Endothelial cell of umbilical vein (primary cell): ENCODE measurements around the gene MAPRE2. TPM values are rescaled to one million over a fixed set of nuclear protein-coding genes. Genes with fewer than 3 reads are reported as not detected.
"Not testable (repeated sequence)": the region's sequence is repeated elsewhere in the genome, so short reads cannot be mapped to it uniquely, and the experiment has no call there.

Source experiments
- BruUV-seq: library from RNA; stranded (reverse); fragments of 400-500 nt; replicated peaks from 2 replicates; lab custom pipeline; 2021; lab: Mats Ljungman, UMichigan
- CTCF ChIA-PET: fragments of 300-600, 350-600 bp; sonication (Branson Sonifier 250); formaldehyde crosslinking; loops from one replicate; lab custom pipeline; 2021; ENCODE audit warnings: antibody characterized with exemption, inconsistent platforms; lab: Charles Lee
- POLR2A ChIA-PET: fragments of 300-600, 350-600 bp; sonication (Branson Sonifier 250); formaldehyde crosslinking; loops from one replicate; lab custom pipeline; 2021; ENCODE audit warnings: antibody characterized with exemption, inconsistent platforms; lab: Charles Lee
- DNase-seq: peaks from one replicate; pipeline ENCODE4 v3.0.0-alpha.2; 2011; ENCODE audit warnings: low read depth, low spot score
- FAIRE-seq: peaks from 2 replicates; lab custom pipeline; 2011; peaks lifted over from hg19 to GRCh38; lab: Jason Lieb, UNC
- H2AFZ ChIP-seq: 2 replicates; pipeline ENCODE4 v1.6.0; 2012; ENCODE audit warnings: low read depth, low read length, control low read depth, inconsistent platforms
- H3K27ac ChIP-seq: 2 replicates; pipeline ENCODE4 v1.5.1; 2011; ENCODE audit warnings: low read depth, mild to moderate bottlenecking, control low read depth, low read length, moderate library complexity; ENCODE audit not compliant: insufficient read depth
- H3K27me3 ChIP-seq, 2 experiments: 2 replicates each; pipeline versions ENCODE4 v1.6.0 to v1.6.1; 2011; ENCODE audit warnings: low read length in 2 of 2, mixed read lengths in 1 of 2; ENCODE audit not compliant: control insufficient read depth in 2 of 2, insufficient read depth in 2 of 2
- H3K36me3 ChIP-seq, 2 experiments: 2 replicates in 1 of 2; 3 replicates in 1 of 2; pipeline ENCODE4 v1.5.1; 2011; ENCODE audit warnings: low read length in 2 of 2, mild to moderate bottlenecking in 1 of 2, moderate library complexity in 1 of 2; ENCODE audit not compliant: control insufficient read depth in 2 of 2, insufficient read depth in 2 of 2; ENCODE audit errors: extremely low read depth in 1 of 2
- H3K4me1 ChIP-seq: 3 replicates; pipeline ENCODE4 v1.5.1; 2011; ENCODE audit warnings: mild to moderate bottlenecking, low read length; ENCODE audit not compliant: control insufficient read depth, insufficient read depth; ENCODE audit errors: extremely low read depth
- H3K4me2 ChIP-seq: 2 replicates; pipeline ENCODE4 v1.6.1; 2011; ENCODE audit warnings: low read length, control low read depth, mixed read lengths; ENCODE audit not compliant: insufficient read depth
- H3K4me3 ChIP-seq, 3 experiments: fragments of 200-600 bp in 1 of 3; sonication (generic), shearing (Covaris generic) in 1 of 3; replicated peaks in 1 of 3; 2 replicates each; pipeline ENCODE4 v1.5.1; 2011 to 2016; ENCODE audit warnings: control low read depth in 3 of 3, low read length in 3 of 3, mild to moderate bottlenecking in 2 of 3, inconsistent platforms in 1 of 3, low read depth in 1 of 3, moderate library complexity in 1 of 3; ENCODE audit not compliant: insufficient read depth in 1 of 3
- H3K79me2 ChIP-seq: 2 replicates; pipeline ENCODE4 v1.6.0; 2012; ENCODE audit warnings: low read length, inconsistent platforms; ENCODE audit not compliant: control insufficient read depth, insufficient read depth
- H3K9ac ChIP-seq: replicated peaks from 2 replicates; pipeline ENCODE3; 2011; ENCODE audit warnings: low read length, control low read depth; ENCODE audit not compliant: insufficient read depth; ENCODE audit errors: extremely low read depth
- H3K9me1 ChIP-seq: replicated peaks from 3 replicates; pipeline ENCODE4 v1.6.0; 2011; ENCODE audit warnings: mild to moderate bottlenecking, low read length; ENCODE audit not compliant: control insufficient read depth, insufficient read depth; ENCODE audit errors: extremely low read depth
- H3K9me3 ChIP-seq: replicated peaks from 2 replicates; pipeline ENCODE4 v1.5.1; 2012; ENCODE audit warnings: low read length, inconsistent platforms; ENCODE audit not compliant: control insufficient read depth, insufficient read depth
- H4K20me1 ChIP-seq: replicated peaks from 2 replicates; pipeline ENCODE3; 2011; ENCODE audit warnings: mild to moderate bottlenecking, low read length; ENCODE audit not compliant: control insufficient read depth, insufficient read depth; ENCODE audit errors: extremely low read depth
- EZH2 ChIP-seq: IDR thresholded peaks from 2 replicates; pipeline ENCODE4 v1.6.1; 2012; ENCODE audit warnings: borderline replicate concordance, low read depth, mild to moderate bottlenecking, moderate library complexity, low read length, inconsistent platforms; ENCODE audit not compliant: severe bottlenecking
- FOS ChIP-seq: IDR thresholded peaks from 2 replicates; pipeline ENCODE4 v1.6.1; 2011; ENCODE audit warnings: mild to moderate bottlenecking, low read length, moderate library complexity, borderline replicate concordance; ENCODE audit not compliant: insufficient read depth
- GATA2 ChIP-seq: IDR thresholded peaks from 2 replicates; pipeline ENCODE4 v1.7.0; 2011; ENCODE audit warnings: low read depth, mild to moderate bottlenecking, moderate library complexity, mixed read lengths, low read length; ENCODE audit not compliant: insufficient read length, insufficient read depth
- JUN ChIP-seq: IDR thresholded peaks from 2 replicates; pipeline ENCODE4 v1.6.1; 2011; ENCODE audit warnings: borderline replicate concordance, low read depth; ENCODE audit not compliant: insufficient read length, insufficient read depth
- MAX ChIP-seq: IDR thresholded peaks from 2 replicates; pipeline ENCODE4 v1.6.1; 2011; ENCODE audit not compliant: insufficient read depth, insufficient read length
- MYC ChIP-seq: IDR thresholded peaks from one replicate; pipeline ENCODE4 v1.6.1; 2011; ENCODE audit warnings: mild to moderate bottlenecking, low read depth, low read length
- POLR2A ChIP-seq: IDR thresholded peaks from 2 replicates; pipeline ENCODE4 v1.6.1; 2012; ENCODE audit warnings: low read depth, mild to moderate bottlenecking, control low read depth, low read length
- POLR2AphosphoS5 ChIP-seq: IDR thresholded peaks from 2 replicates; pipeline ENCODE4 v1.6.1; 2012; ENCODE audit warnings: low read depth, mild to moderate bottlenecking, control low read depth, low read length, moderate library complexity; ENCODE audit not compliant: insufficient read depth
- dilution Hi-C: fragments of 300-500 bp; cut with MboI; formaldehyde crosslinking; loops from one replicate; pipeline ENCODE4 v1.15.0; 2019; ENCODE audit warnings: low sequenced_read_pairs; ENCODE audit not compliant: extremely low pct_ligation_motif_present
- intact Hi-C: fragments of 100-400 bp; cut with micrococcal nuclease; formaldehyde crosslinking; loops from one replicate; pipeline ENCODE4 v1.10.0; 2022
- polyA plus RNA-seq, 4 experiments: library from polyadenylated mRNA; depleted of rRNA in 3 of 4; stranded (reverse) in 3 of 4; unstranded in 1 of 4; fragments of >200 nt; gene quantifications; 2 replicates each; pipeline versions ENCODE4 v1.2.1 to v1.2.3, GENCODE V29; 2011 to 2012; ENCODE audit warnings: missing spikeins in 1 of 4
- total RNA-seq: library from RNA; stranded (reverse); gene quantifications from 2 replicates; pipeline ENCODE4 v1.2.3, GENCODE V29; 2021
- TF ChIP-seq, protein P1 (sequence below), 2 donors: IDR thresholded peaks; 1 replicate in 1 of 2; 2 replicates in 1 of 2; pipeline ENCODE4 v1.5.1; 2011; ENCODE audit warnings: low read length in 2 of 2, mild to moderate bottlenecking in 2 of 2, moderate library complexity in 2 of 2, control low read depth in 1 of 2, inconsistent platforms in 1 of 2, low read depth in 1 of 2; ENCODE audit not compliant: insufficient read depth in 1 of 2; ENCODE audit errors: extremely low read depth in 1 of 2

MAPRE2 gene
- total and polyA plus RNA-seq, 2 donors (not counting 3 experiments of a cell fraction or from before 2014, with no cell fraction given): 117 to 148 TPM

GRCh38 chr18:35107216-35107615, 66.0 kb downstream of the MAPRE2 start:
- Histone ChIP-seq H3K27me3 (no peaks in the 10 kb centered on the region), H3K9me3 (no peaks in the 10 kb centered on the region), H3K9ac (no peak overlapping the region), H3K27ac (no peak overlapping the region), H4K20me1 (peaks cover 2% of the 10 kb centered on the region), H3K36me3 (peaks cover 2 to 8% of the 10 kb centered on the region in 2 experiments), H2AFZ (no peak overlapping the region), H3K4me3 (no peak overlapping the region), H3K4me2 (no peak overlapping the region), H3K9me1 (no peaks in the 10 kb centered on the region), H3K79me2 (peaks cover 40% of the 10 kb centered on the region), H3K4me1 (peaks cover 11% of the 10 kb centered on the region)
- POLR2A ChIA-PET: no interaction called here
- BruUV-seq: no TSS peak
- DNase-seq: no peak
- intact Hi-C loops (no loop called here), dilution Hi-C loops (no loop called here)
- TF ChIP-seq MYC (no peak), POLR2A (no peak), EZH2 (no peak), JUN (no peak), MAX (no peak), GATA2 (no peak), FOS (no peak), POLR2AphosphoS5 (no peak)
- TF ChIP-seq, protein P1, sequence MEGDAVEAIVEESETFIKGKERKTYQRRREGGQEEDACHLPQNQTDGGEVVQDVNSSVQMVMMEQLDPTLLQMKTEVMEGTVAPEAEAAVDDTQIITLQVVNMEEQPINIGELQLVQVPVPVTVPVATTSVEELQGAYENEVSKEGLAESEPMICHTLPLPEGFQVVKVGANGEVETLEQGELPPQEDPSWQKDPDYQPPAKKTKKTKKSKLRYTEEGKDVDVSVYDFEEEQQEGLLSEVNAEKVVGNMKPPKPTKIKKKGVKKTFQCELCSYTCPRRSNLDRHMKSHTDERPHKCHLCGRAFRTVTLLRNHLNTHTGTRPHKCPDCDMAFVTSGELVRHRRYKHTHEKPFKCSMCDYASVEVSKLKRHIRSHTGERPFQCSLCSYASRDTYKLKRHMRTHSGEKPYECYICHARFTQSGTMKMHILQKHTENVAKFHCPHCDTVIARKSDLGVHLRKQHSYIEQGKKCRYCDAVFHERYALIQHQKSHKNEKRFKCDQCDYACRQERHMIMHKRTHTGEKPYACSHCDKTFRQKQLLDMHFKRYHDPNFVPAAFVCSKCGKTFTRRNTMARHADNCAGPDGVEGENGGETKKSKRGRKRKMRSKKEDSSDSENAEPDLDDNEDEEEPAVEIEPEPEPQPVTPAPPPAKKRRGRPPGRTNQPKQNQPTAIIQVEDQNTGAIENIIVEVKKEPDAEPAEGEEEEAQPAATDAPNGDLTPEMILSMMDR (IDR thresholded peaks at IDR 0.05; ENCODE audit: extremely low read depth in 1 of 2, insufficient read depth in 1 of 2, low read depth in 1 of 2, low read length in 2 of 2): no peak
- FAIRE-seq: no peak
- CTCF ChIA-PET: interaction anchor here (0.8 kb wide), 1 partner anchor 11 kb away, joined by 4 read pairs; no protein-coding TSS in a partner anchor

DNA sequence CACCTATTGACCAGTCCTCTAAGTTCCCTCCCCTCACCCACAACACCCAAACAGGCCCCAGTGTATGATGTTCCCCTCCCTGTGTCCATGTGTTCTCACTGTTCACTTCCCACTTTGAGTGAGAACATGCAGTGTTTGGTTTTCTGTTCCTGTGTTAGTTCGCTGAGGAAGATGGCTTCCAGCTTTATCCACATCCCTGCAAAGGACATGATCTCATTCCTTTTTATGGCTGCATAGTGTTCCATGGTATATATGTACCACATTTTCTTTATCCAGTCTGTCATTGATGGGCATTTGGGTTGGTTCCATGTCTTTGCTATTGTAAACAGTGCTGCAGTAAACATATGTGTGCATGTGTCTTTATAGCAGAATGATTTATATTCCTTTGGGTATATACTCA, 66.9 kb downstream of the MAPRE2 start:
- CTCF ChIA-PET, POLR2A ChIA-PET, BruUV-seq, H3K4me3 ChIP-seq, FAIRE-seq, H3K4me2 ChIP-seq, dilution Hi-C loops, DNase-seq, H4K20me1 ChIP-seq, H2AFZ ChIP-seq, H3K9me1 ChIP-seq, H3K9ac ChIP-seq, H3K27me3 ChIP-seq, H3K9me3 ChIP-seq, H3K27ac ChIP-seq, intact Hi-C loops, H3K36me3 ChIP-seq: not testable (repeated sequence)
- Histone ChIP-seq H3K4me1 (peaks cover 11% of the 10 kb centered on the region), H3K79me2 (peaks cover 48% of the 10 kb centered on the region)
